ENCODE measurements around the gene FOXC1.

FOXC1 gene

GRCh38 chr6:1600063-1600763, 9.5 kb upstream of the FOXC1 start:
- no peak for DNase-seq (ENCODE audit: low read depth in 1 of 2, low spot score in 1 of 2)
- no peak overlapping the region for H3K4me3 ChIP-seq (replicated peaks; ENCODE audit: insufficient read depth, low read length)
- H3K27ac ChIP-seq (replicated peaks): no peak overlapping the region
- peaks cover 71% of the 10 kb centered on the region for H3K27me3 ChIP-seq (ENCODE audit: insufficient read depth, poor library complexity, severe bottlenecking)
- TF ChIP-seq GABPA (IDR thresholded peaks at IDR 0.05; ENCODE audit: low read depth) (no peak), POLR2AphosphoS5 (IDR thresholded peaks at IDR 0.05; ENCODE audit: low read depth) (no peak), SPI1 (IDR thresholded peaks at IDR 0.05; ENCODE audit: borderline replicate concordance, low read depth) (no peak)
- TF ChIP-seq, protein P1, sequence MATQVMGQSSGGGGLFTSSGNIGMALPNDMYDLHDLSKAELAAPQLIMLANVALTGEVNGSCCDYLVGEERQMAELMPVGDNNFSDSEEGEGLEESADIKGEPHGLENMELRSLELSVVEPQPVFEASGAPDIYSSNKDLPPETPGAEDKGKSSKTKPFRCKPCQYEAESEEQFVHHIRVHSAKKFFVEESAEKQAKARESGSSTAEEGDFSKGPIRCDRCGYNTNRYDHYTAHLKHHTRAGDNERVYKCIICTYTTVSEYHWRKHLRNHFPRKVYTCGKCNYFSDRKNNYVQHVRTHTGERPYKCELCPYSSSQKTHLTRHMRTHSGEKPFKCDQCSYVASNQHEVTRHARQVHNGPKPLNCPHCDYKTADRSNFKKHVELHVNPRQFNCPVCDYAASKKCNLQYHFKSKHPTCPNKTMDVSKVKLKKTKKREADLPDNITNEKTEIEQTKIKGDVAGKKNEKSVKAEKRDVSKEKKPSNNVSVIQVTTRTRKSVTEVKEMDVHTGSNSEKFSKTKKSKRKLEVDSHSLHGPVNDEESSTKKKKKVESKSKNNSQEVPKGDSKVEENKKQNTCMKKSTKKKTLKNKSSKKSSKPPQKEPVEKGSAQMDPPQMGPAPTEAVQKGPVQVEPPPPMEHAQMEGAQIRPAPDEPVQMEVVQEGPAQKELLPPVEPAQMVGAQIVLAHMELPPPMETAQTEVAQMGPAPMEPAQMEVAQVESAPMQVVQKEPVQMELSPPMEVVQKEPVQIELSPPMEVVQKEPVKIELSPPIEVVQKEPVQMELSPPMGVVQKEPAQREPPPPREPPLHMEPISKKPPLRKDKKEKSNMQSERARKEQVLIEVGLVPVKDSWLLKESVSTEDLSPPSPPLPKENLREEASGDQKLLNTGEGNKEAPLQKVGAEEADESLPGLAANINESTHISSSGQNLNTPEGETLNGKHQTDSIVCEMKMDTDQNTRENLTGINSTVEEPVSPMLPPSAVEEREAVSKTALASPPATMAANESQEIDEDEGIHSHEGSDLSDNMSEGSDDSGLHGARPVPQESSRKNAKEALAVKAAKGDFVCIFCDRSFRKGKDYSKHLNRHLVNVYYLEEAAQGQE (IDR thresholded peaks at IDR 0.05; ENCODE audit: insufficient replicate concordance, low read depth): no peak
- TF ChIP-seq, protein P2, sequence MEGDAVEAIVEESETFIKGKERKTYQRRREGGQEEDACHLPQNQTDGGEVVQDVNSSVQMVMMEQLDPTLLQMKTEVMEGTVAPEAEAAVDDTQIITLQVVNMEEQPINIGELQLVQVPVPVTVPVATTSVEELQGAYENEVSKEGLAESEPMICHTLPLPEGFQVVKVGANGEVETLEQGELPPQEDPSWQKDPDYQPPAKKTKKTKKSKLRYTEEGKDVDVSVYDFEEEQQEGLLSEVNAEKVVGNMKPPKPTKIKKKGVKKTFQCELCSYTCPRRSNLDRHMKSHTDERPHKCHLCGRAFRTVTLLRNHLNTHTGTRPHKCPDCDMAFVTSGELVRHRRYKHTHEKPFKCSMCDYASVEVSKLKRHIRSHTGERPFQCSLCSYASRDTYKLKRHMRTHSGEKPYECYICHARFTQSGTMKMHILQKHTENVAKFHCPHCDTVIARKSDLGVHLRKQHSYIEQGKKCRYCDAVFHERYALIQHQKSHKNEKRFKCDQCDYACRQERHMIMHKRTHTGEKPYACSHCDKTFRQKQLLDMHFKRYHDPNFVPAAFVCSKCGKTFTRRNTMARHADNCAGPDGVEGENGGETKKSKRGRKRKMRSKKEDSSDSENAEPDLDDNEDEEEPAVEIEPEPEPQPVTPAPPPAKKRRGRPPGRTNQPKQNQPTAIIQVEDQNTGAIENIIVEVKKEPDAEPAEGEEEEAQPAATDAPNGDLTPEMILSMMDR (IDR thresholded peaks at IDR 0.05; ENCODE audit: insufficient read depth, low read length): no peak

DNA sequence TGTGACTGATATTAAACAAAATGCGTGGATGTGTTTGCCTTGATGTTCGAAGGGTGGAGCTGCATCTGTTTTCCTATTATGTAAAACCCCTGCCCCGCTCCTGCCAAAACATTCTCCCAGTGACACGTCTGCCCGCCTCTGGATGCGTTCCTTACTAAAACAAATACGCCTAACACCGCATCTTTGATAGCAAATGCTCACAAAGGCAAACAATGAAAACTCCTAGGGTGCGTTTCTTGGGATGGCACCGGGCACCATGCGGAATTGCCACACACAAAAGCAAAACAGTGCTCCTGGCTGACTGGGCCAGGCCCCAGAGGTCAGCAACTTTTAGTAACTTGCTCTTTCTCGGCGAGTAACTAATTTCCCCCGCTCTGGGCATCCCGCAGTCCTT, 9.0 kb upstream of the FOXC1 start:
- Histone ChIP-seq H3K27ac (replicated peaks) (no peak overlapping the region), H3K27me3 (ENCODE audit: insufficient read depth, poor library complexity, severe bottlenecking) (peaks cover 71% of the 10 kb centered on the region), H3K4me3 (replicated peaks; ENCODE audit: insufficient read depth, low read length) (no peak overlapping the region)
- no peak for TF ChIP-seq GABPA (IDR thresholded peaks at IDR 0.05; ENCODE audit: low read depth)
- no peak for TF ChIP-seq SPI1 (IDR thresholded peaks at IDR 0.05; ENCODE audit: borderline replicate concordance, low read depth)
- TF ChIP-seq, protein P1 (IDR thresholded peaks at IDR 0.05; ENCODE audit: insufficient replicate concordance, low read depth): no peak
- TF ChIP-seq, protein P2 (IDR thresholded peaks at IDR 0.05; ENCODE audit: insufficient read depth, low read length): no peak
- no peak for TF ChIP-seq POLR2AphosphoS5 (IDR thresholded peaks at IDR 0.05; ENCODE audit: low read depth)
- DNase-seq (ENCODE audit: low read depth in 1 of 2, low spot score in 1 of 2): no peak

GRCh38 chr6:1601158-1602048, 8.3 kb upstream of the FOXC1 start:
- Histone ChIP-seq H3K27me3 (ENCODE audit: insufficient read depth, poor library complexity, severe bottlenecking) (peaks cover 78% of the 10 kb centered on the region), H3K27ac (replicated peaks) (no peak overlapping the region), H3K4me3 (replicated peaks; ENCODE audit: insufficient read depth, low read length) (no peak overlapping the region)
- no peak for DNase-seq (ENCODE audit: low read depth in 1 of 2, low spot score in 1 of 2)
- TF ChIP-seq, protein P1 (IDR thresholded peaks at IDR 0.05; ENCODE audit: insufficient replicate concordance, low read depth): no peak
- TF ChIP-seq POLR2AphosphoS5 (IDR thresholded peaks at IDR 0.05; ENCODE audit: low read depth) (no peak), SPI1 (IDR thresholded peaks at IDR 0.05; ENCODE audit: borderline replicate concordance, low read depth) (no peak), GABPA (IDR thresholded peaks at IDR 0.05; ENCODE audit: low read depth) (no peak)
- TF ChIP-seq, protein P2 (IDR thresholded peaks at IDR 0.05; ENCODE audit: insufficient read depth, low read length): no peak
